ENCODE data around the gene IRF2BP2.

The IRF2BP2 gene

GRCh38 chr1:234647245-234647644, 37.3 kb upstream of the IRF2BP2 start:
- H3K27me3 ChIP-seq (replicated peaks; ENCODE audit: insufficient read depth, low read length): no peaks in the 10 kb centered on the region
- no peak overlapping the region for H3K4me2 ChIP-seq (ENCODE audit: low read depth, low read length)
- H4K20me1 ChIP-seq (ENCODE audit: insufficient read depth, low read length): no peaks in the 10 kb centered on the region
- DNase-seq: peak; percentile 75
- no peak overlapping the region for H3K9ac ChIP-seq (ENCODE audit: low read length)
- H3K9me3 ChIP-seq (replicated peaks; ENCODE audit: insufficient read depth, low read length): no peaks in the 10 kb centered on the region
- H3K36me3 ChIP-seq (replicated peaks; ENCODE audit: insufficient read depth, low read length): no peaks in the 10 kb centered on the region
- no peaks in the 10 kb centered on the region for H3F3A ChIP-seq (ENCODE audit: insufficient read depth, low read length)
- H3K9me2 ChIP-seq (replicated peaks; ENCODE audit: insufficient read depth, low read length): no peaks in the 10 kb centered on the region
- H3K4me3 ChIP-seq (ENCODE audit: low read length): no peak overlapping the region
- no peaks in the 10 kb centered on the region for H3K79me2 ChIP-seq (ENCODE audit: low read length)
- peak overlapping the region; percentile 19; the same call in 1 of the 2 replicates for H3K27ac ChIP-seq (ENCODE audit: low read length)
- H3K4me1 ChIP-seq (ENCODE audit: low read length): peaks cover 10% of the 10 kb centered on the region
- no peak for TF ChIP-seq EZH2 (optimal IDR thresholded peaks at IDR 0.05; ENCODE audit: low read depth, low read length)
- no peak for TF ChIP-seq EZH2phosphoT487 (IDR thresholded peaks at IDR 0.05; ENCODE audit: low read length)
- TF ChIP-seq CTCF (IDR thresholded peaks at IDR 0.05; ENCODE audit: low read length): no peak
- H2AFZ ChIP-seq (ENCODE audit: low read length): no peak overlapping the region

- Histone ChIP-seq H3K4me3 (ENCODE audit: low read length) (no peak overlapping the region), H3K79me2 (ENCODE audit: low read length) (no peaks in the 10 kb centered on the region), H3K9me2 (replicated peaks; ENCODE audit: insufficient read depth, low read length) (no peaks in the 10 kb centered on the region), H3K36me3 (replicated peaks; ENCODE audit: insufficient read depth, low read length) (no peaks in the 10 kb centered on the region), H3K9ac (ENCODE audit: low read length) (no peak overlapping the region), H3F3A (ENCODE audit: insufficient read depth, low read length) (no peaks in the 10 kb centered on the region), H3K4me1 (ENCODE audit: low read length) (peaks cover 10% of the 10 kb centered on the region), H3K9me3 (replicated peaks; ENCODE audit: insufficient read depth, low read length) (no peaks in the 10 kb centered on the region), H2AFZ (ENCODE audit: low read length) (no peak overlapping the region), H4K20me1 (ENCODE audit: insufficient read depth, low read length) (no peaks in the 10 kb centered on the region), H3K27ac (ENCODE audit: low read length) (no peak overlapping the region), H3K27me3 (replicated peaks; ENCODE audit: insufficient read depth, low read length) (no peaks in the 10 kb centered on the region), H3K4me2 (ENCODE audit: low read depth, low read length) (no peak overlapping the region)
- no peak for DNase-seq
- TF ChIP-seq EZH2phosphoT487 (IDR thresholded peaks at IDR 0.05; ENCODE audit: low read length) (no peak), CTCF (IDR thresholded peaks at IDR 0.05; ENCODE audit: low read length) (no peak), EZH2 (optimal IDR thresholded peaks at IDR 0.05; ENCODE audit: low read depth, low read length) (no peak)
These were observed 36.0 kb upstream of the IRF2BP2 start for GRCh38 chr1:234645964-234646363.

- H3K36me3 ChIP-seq (replicated peaks; ENCODE audit: insufficient read depth, low read length): no peaks in the 10 kb centered on the region
- H3F3A ChIP-seq (ENCODE audit: insufficient read depth, low read length): no peaks in the 10 kb centered on the region
- no peaks in the 10 kb centered on the region for H3K27me3 ChIP-seq (replicated peaks; ENCODE audit: insufficient read depth, low read length)
- no peak for TF ChIP-seq EZH2 (optimal IDR thresholded peaks at IDR 0.05; ENCODE audit: low read depth, low read length)
- TF ChIP-seq EZH2phosphoT487 (IDR thresholded peaks at IDR 0.05; ENCODE audit: low read length): no peak
- TF ChIP-seq CTCF (IDR thresholded peaks at IDR 0.05; ENCODE audit: low read length): no peak
- H3K79me2 ChIP-seq (ENCODE audit: low read length): no peaks in the 10 kb centered on the region
- peaks cover 10% of the 10 kb centered on the region for H3K4me1 ChIP-seq (ENCODE audit: low read length)
- no peaks in the 10 kb centered on the region for H4K20me1 ChIP-seq (ENCODE audit: insufficient read depth, low read length)
- no peaks in the 10 kb centered on the region for H3K9me3 ChIP-seq (replicated peaks; ENCODE audit: insufficient read depth, low read length)
- DNase-seq: no peak
- H2AFZ ChIP-seq (ENCODE audit: low read length): no peak overlapping the region
- H3K27ac ChIP-seq (ENCODE audit: low read length): no peak overlapping the region
- H3K4me3 ChIP-seq (ENCODE audit: low read length): no peak overlapping the region
- no peak overlapping the region for H3K4me2 ChIP-seq (ENCODE audit: low read depth, low read length)
- no peaks in the 10 kb centered on the region for H3K9me2 ChIP-seq (replicated peaks; ENCODE audit: insufficient read depth, low read length)
- no peak overlapping the region for H3K9ac ChIP-seq (ENCODE audit: low read length)
These were observed 35.5 kb upstream of the IRF2BP2 start for GRCh38 chr1:234645474-234645953.
